HG03064 (cell line): Measurements from ENCODE around the gene HDLBP.
"Not testable (repeated sequence)": the region's sequence is repeated elsewhere in the genome, so short reads cannot be mapped to it uniquely, and the experiment has no call there.

Experiments
- ATAC-seq: cut with Tn5 transposase; IDR thresholded peaks from one replicate; pipeline ENCODE4 v1.9.1; 2021; ENCODE audit warnings: low read depth; ENCODE audit not compliant: unreplicated experiment

The HDLBP gene

DNA sequence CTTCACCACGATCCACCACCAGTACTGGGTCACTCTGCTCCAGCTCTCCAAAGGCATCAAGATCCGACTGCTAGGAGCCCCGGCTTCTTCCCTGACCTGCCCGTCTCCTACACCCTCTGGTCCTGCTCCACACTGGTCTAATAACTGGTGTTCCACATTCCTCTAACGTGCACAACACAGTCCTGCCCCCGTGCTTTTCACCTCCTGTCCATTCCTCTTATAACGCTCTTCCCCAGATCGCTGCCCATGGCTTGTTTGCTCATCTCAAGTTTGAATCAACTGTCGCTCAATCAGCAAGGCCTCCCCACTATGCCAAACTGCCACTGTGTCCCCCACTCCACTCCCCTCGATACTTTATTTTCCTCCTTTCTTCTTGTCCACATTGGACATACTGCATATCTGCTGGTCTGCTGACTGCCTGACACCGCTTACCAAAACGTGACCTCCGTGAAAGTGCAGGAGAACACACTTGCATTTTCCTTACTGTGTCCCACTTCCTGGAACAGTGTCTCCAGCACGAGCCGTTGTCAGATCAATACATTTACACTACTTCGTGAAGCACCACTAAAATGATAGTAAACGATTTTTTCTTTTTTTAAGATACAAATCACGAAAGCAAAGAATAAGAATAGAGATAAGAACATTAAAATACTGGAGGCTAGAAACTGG, 6.5 kb downstream of the HDLBP start:
- ATAC-seq: no peak

- ATAC-seq: no peak
Measured at GRCh38 chr2:241308267-241308666, 7.2 kb downstream of the HDLBP start.

DNA sequence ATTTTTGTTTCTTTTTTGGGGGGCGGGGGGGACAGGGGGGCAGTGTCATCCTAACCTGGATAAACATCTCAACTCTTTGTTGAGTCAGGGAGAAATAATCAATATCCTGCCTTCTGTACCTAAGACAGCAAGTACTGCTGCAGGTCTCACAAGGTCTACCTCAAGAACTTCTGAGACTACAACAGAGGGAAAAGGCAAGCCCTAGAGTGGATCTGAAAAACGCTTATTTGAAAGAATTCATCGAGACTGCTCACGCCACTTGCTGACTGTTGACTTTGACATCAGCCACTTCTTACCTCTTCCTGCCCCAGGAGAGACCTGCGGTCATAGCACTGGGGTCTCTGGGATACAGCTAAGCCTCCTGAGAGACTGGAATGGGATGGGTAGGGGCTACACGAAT, 8.4 kb downstream of the HDLBP start:
- no peak for ATAC-seq

- no peak for ATAC-seq
Measured at GRCh38 chr2:241304039-241304670, 11.3 kb downstream of the HDLBP start.

GRCh38 chr2:241302759-241303651, 12.5 kb downstream of the HDLBP start:
- no peak for ATAC-seq

- ATAC-seq: no peak
Measured at GRCh38 chr2:241302083-241302482, 13.4 kb downstream of the HDLBP start.

GRCh38 chr2:241300000-241300399, 15.5 kb downstream of the HDLBP start:
- no peak for ATAC-seq

DNA sequence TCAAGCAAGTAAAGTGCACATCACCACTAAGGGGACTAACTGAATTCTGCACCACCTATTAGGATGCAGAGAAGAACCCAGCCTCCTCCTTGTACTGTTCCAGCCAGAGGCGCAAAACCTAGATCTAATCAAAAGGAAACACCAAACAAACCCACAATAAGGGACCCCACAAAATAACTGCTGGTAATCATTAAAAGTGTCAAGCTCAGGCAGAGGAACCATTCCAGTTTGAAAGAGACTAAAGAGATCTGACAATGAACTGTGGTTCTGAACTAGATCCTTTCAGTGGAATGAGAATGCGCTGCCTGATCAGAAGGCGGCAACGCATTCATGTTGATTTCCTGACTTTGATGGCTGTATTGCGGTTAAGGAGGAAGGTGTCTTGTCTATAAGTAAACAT, 16.8 kb downstream of the HDLBP start:
- ATAC-seq: no peak

DNA sequence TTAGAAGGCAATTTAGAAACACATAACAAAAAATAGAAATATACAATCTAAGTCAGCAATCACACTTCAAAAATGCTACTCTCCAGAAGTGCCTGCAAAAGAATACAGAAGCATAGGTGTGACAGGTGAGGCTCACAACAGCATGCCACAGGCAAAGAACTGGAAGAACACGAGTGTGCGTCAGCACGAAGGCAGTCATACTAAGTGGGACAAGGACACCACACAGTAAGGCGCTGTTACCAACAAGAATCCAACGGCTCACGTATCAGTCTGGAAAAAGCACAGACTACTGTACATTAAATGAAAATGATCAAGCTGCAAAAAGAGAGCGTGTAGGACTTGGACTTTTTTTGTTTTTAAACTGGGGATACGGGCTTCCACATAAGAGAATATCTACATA, 18.7 kb downstream of the HDLBP start:
- ATAC-seq: no peak

GRCh38 chr2:241295326-241296095, 20.0 kb downstream of the HDLBP start:
- no peak for ATAC-seq

DNA sequence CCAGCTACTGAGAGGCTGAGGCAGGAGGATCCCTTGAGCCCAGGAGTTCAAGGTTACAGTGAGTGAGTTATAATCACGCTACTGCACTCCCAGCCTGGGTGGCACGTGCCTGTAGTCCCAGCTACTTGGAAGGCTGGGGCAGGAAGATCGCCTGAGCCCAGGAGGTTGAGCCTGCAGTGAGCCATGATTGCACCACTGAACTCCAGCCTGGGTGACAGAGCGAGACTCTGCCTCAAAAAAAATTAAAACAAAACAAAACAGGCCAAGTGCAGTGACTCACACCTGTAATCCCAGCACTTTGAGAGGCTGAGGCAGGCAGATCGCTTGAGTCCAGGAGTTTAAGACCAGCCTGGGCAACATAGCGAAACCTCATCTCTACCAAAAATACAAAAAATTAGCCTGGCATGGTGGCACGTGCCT, 22.1 kb downstream of the HDLBP start:
- not testable (repeated sequence) for ATAC-seq

DNA sequence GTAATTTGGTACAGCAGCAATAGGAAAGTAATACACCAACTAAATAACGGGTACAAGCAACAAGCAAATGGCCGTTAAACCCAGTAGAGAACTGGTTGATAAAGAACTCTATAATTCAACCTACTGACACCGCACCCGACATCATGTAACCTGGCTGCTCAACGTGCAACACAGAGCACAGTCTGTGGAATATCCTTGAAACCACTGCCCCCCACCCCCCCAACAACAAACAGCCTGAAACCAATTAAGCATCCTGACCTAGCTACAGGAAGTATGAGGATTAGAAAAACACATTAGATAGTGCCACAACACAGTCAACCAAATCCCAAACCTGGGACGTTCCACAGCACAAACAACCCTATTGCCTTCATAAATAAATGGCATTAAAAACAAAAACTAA, 23.5 kb downstream of the HDLBP start:
- no peak for ATAC-seq

GRCh38 chr2:241291153-241291552, 24.3 kb downstream of the HDLBP start:
- ATAC-seq: no peak

DNA sequence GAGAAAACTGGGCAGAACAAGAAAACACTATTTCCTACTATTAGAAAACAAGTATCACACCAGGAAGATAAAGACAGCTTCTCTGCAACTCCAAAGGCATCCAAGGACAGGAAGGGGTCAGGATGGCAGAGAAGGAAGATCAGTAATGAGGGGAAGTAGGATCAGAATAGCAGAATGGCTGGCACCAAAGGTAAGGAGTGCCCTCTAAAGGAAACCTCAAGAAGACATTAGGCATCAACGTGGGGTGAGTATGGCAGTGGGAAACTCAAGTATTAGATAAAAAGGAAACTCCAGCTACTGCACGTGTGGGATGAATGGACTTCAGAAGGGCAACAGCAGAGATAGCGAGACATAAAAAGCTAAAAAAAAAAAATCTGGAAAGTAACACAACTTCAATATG, 25.9 kb downstream of the HDLBP start:
- ATAC-seq: no peak

GRCh38 chr2:241289053-241289452, 26.4 kb downstream of the HDLBP start:
- no peak for ATAC-seq

GRCh38 chr2:241288324-241288888, 27.1 kb downstream of the HDLBP start:
- no peak for ATAC-seq

GRCh38 chr2:241286348-241287090, 29.0 kb downstream of the HDLBP start:
- ATAC-seq: no peak

DNA sequence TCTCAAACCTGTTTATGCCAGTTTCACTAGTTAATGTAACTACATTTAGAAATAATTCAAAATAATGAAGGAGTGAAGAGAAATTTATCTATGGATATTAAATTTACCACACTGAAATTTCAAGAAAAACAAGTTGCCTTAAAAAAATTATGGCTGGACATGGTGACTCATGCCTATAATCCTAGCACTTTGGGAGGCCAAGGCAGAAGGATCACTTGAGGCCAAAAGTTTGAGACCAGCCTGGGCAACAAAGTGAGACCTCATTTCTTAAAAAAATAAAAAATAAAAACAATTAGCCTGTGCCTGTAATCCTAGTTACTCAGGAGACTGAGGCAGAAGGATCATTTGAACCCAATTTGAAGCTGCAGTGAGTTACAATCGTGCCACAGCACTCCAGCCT, 29.9 kb downstream of the HDLBP start:
- ATAC-seq: no peak

DNA sequence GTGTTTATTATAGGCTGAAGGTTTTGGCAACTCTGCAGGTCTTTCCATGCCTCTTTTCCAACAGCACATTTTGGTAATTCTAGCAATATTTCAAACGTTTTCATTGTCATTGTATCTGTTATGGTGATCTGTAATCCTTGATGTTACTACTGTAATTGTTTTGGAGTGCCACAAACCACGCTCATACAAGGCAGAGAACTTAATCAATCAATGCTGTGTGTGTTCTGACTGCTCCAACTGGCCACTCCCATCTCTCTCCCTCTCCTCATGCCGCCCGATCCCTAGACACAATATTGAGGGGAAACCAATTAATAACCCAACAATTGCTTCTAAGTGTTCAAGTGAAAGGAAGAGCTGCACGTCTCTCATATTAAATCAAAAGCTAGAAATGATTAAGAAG, 32.9 kb downstream of the HDLBP start:
- ATAC-seq: no peak

DNA sequence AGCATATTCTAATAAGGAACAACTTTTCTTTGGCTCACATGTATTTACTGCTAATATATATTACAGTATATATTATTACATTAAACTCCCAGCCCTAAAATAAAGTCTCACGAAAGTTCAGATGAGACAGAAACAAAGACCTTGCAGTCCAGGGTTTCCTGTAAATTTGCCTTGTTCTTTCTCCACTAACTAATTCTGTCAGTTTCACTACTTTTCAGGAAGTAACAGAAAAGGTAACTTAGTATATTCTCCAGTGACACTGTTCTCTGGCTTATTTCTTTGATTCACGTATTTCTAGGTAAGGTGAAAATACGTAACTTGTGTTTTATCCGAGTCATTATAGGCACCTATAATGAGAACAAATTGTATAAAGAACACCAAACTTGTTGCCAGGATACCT, 35.2 kb downstream of the HDLBP start:
- no peak for ATAC-seq
